ENCODE measurements around the gene PLCH1.

- TF ChIP-seq CTCF (IDR thresholded peaks at IDR 0.05; ENCODE audit: poor library complexity) (no peak), EZH2phosphoT487 (IDR thresholded peaks at IDR 0.05; ENCODE audit: low read depth, severe bottlenecking, unreplicated experiment) (no peak)
Observed at GRCh38 chr3:155641956-155642355, 102.9 kb downstream of the PLCH1 start.

Measured in hepatocyte (in vitro differentiated cells).